Chondrocyte (in vitro differentiated cells): ENCODE measurements around the gene SEL1L3. TPM values are rescaled to one million over a fixed set of nuclear protein-coding genes. Genes with fewer than 3 reads are reported as not detected.

Experiments used
- DNase-seq: peaks from one replicate; pipeline ENCODE4 v3.0.0; 2021; ENCODE audit warnings: mixed read lengths, low spot score
- H3K27ac Mint-ChIP-seq: one replicate; pipeline ENCODE4 v1.8.0; 2021; ENCODE audit warnings: mild to moderate bottlenecking, moderate library complexity, mixed read lengths; ENCODE audit not compliant: unreplicated experiment
- H3K27me3 Mint-ChIP-seq: 2 replicates; pipeline ENCODE4 v1.8.0; 2021; ENCODE audit warnings: low read depth, mixed read lengths
- H3K36me3 Mint-ChIP-seq: 2 replicates; pipeline ENCODE4 v1.8.0; 2021; ENCODE audit warnings: low read depth, mixed read lengths
- H3K4me1 Mint-ChIP-seq: 2 replicates; pipeline ENCODE4 v1.8.0; 2021; ENCODE audit warnings: low read depth, mild to moderate bottlenecking, mixed read lengths
- H3K4me3 Mint-ChIP-seq: one replicate; pipeline ENCODE4 v1.8.0; 2021; ENCODE audit warnings: mild to moderate bottlenecking, moderate library complexity, mixed read lengths; ENCODE audit not compliant: unreplicated experiment
- H3K9me3 Mint-ChIP-seq: 2 replicates; pipeline ENCODE4 v1.8.0; 2021; ENCODE audit warnings: low read depth, mixed read lengths
- total RNA-seq: library from RNA; stranded (reverse); gene quantifications from 3 replicates; pipeline ENCODE4 v1.2.1, GENCODE V29; 2021
- TF ChIP-seq, protein P1 (sequence below): fragments of 200-600 bp; sonication (generic); IDR thresholded peaks from 2 replicates; pipeline ENCODE4 v1.5.0; 2021; ENCODE audit warnings: antibody characterized with exemption, mild to moderate bottlenecking, moderate library complexity

SEL1L3 gene
- total RNA-seq, 1 donor from 2014 or later, result 30.3 TPM

DNA sequence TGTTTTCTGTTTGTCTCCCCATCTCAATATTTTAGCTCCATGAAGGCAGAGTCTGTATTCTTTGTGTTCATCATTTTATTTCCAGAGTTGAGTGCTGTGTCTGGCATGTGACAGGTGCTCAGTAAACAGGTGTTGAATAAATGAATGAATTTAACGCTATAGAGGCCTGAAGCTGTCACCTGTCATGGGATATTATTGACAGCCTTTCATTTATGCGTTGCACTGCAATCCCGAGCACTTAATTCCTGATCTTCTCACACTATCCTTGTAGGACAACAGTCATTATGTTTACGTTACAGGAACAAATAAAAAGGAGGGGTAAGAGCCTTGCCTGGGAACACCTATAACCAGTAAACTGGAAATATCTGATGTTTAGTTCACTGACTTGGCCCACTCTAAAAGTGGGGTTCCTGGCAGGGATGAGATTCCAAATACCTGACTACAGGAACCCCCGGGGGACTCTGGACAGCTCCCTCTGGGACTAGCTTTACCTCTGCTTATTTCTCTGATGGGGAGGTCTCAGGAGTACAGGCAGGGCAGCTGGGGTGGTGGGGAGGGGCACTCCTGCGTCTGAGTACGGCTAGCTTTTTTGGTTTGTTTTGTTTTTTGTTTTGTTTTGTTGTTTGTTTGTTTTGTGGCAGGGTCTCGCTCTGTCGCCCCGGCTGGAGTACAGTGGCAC, 36.6 kb downstream of the SEL1L3 start:
- Mint-ChIP-seq H3K27ac (no peak overlapping the region), H3K9me3 (no peaks in the 10 kb centered on the region), H3K4me1 (no peaks in the 10 kb centered on the region), H3K4me3 (no peak overlapping the region), H3K27me3 (no peaks in the 10 kb centered on the region), H3K36me3 (peaks cover 14% of the 10 kb centered on the region)
- TF ChIP-seq, protein P1, sequence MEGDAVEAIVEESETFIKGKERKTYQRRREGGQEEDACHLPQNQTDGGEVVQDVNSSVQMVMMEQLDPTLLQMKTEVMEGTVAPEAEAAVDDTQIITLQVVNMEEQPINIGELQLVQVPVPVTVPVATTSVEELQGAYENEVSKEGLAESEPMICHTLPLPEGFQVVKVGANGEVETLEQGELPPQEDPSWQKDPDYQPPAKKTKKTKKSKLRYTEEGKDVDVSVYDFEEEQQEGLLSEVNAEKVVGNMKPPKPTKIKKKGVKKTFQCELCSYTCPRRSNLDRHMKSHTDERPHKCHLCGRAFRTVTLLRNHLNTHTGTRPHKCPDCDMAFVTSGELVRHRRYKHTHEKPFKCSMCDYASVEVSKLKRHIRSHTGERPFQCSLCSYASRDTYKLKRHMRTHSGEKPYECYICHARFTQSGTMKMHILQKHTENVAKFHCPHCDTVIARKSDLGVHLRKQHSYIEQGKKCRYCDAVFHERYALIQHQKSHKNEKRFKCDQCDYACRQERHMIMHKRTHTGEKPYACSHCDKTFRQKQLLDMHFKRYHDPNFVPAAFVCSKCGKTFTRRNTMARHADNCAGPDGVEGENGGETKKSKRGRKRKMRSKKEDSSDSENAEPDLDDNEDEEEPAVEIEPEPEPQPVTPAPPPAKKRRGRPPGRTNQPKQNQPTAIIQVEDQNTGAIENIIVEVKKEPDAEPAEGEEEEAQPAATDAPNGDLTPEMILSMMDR, result no peak
- DNase-seq, result no peak

DNA sequence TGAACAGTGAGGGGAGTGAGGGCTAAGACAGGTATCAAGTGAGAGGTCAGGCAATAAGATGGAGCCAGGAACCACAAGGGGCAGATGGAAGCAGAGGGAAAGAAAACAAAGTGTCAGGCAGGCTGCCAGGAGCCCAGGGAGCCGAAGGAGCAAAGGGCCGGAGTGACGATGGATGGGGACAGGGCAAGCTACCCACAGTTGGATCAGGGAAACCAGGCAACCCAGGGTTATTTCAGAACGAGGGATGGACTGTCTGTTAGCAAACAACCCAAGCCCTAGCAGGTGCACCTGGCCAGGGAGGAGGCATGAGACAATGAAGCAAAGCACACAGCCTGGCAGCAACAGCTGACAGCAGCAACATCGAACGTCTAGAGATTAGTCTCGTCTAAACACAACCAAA, 39.2 kb downstream of the SEL1L3 start:
- Mint-ChIP-seq H3K36me3 (peaks cover 13% of the 10 kb centered on the region), H3K4me3 (no peak overlapping the region), H3K27ac (no peak overlapping the region), H3K4me1 (peaks cover 4% of the 10 kb centered on the region), H3K9me3 (no peaks in the 10 kb centered on the region), H3K27me3 (no peaks in the 10 kb centered on the region)
- no peak for DNase-seq
- TF ChIP-seq, protein P1, result no peak

DNA sequence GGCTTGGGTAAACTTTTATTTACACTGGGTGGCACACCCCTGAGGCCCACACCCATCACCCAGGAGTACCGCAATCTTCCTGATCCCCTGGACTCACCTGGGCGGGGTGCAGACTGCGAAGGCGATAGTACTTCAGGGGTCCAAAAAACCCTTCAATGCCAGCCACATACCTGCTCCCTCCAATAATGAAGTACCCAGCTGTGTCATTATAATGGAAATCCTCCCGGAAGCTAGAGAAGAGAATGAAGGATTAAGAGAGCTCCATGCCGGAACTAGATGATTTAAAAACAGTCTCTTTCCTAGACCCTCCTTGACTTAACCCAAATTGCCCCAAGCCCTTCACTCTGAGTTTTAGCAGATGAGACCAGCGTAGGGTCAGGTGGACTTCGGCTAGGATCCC, 40.9 kb downstream of the SEL1L3 start:
- Mint-ChIP-seq H3K27ac (no peak overlapping the region), H3K4me1 (peaks cover 18% of the 10 kb centered on the region)
- no peak for DNase-seq

DNA sequence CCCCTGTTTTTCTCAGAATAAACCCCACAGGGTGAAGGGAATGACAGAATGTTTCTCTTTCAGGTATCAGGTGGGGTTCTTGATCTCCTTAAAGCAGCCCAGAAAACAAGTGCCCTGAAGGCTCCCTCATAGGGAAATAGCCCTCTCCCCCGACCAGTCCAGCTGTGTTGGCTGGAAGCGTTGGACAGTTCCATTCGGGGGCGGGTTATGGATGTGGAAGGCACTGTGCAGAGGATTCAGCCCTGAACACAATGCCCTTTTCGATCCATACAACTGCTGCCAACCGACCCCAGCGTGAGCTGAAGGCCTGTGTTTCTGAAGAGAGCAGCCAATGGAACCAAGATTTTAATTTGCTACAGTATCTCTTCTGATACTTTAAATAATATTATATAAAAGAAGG, 41.5 kb downstream of the SEL1L3 start:
- Mint-ChIP-seq H3K27ac (no peak overlapping the region), H3K9me3 (no peaks in the 10 kb centered on the region), H3K4me3 (no peak overlapping the region), H3K4me1 (peaks cover 24% of the 10 kb centered on the region), H3K27me3 (no peaks in the 10 kb centered on the region), H3K36me3 (peaks cover 15% of the 10 kb centered on the region)
- DNase-seq, result no peak
- TF ChIP-seq, protein P1, result no peak

More for the DNA sequence above, 40.9 kb downstream of the SEL1L3 start:
- Mint-ChIP-seq H3K9me3 (no peaks in the 10 kb centered on the region), H3K27me3 (no peaks in the 10 kb centered on the region), H3K4me3 (no peak overlapping the region), H3K36me3 (peaks cover 13% of the 10 kb centered on the region)
- TF ChIP-seq, protein P1, result no peak

DNA sequence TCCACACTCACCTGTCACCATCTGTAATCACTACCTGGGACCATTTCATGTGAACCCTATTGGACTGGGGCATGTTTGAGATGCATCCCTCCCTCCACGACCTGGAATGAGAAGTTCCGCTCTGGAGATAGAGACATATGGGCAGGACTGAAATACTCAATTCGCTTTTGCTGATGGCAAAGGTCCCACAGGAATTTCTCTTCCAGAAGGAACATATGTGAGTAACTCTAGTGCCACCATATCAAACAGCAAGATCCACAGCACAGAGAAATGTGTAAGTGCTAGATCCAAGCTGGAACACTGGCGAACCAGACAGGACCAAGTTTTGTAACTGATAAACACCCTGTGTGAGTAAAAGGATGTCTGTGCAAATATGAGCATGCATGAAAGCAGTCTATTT, 43.9 kb downstream of the SEL1L3 start:
- DNase-seq, result no peak
- Mint-ChIP-seq H3K27ac (no peak overlapping the region), H3K27me3 (no peaks in the 10 kb centered on the region), H3K9me3 (no peaks in the 10 kb centered on the region), H3K36me3 (peaks cover 13% of the 10 kb centered on the region), H3K4me1 (peaks cover 44% of the 10 kb centered on the region), H3K4me3 (no peak overlapping the region)
- TF ChIP-seq, protein P1, result no peak
